Epithelial cell of proximal tubule (primary cell): Measurements from ENCODE around the gene LGALS7. TPM values are rescaled to one million over a fixed set of nuclear protein-coding genes. Genes with fewer than 3 reads are reported as not detected.
"Not testable (repeated sequence)": the region's sequence is repeated elsewhere in the genome, so short reads cannot be mapped to it uniquely, and the experiment has no call there.

Source experiments
- DNase-seq: peaks from one replicate; pipeline ENCODE4 v3.0.0-alpha.2; 2011; ENCODE audit warnings: low read depth
- H3K4me3 ChIP-seq: 2 replicates; pipeline ENCODE4 v1.5.1; 2011; ENCODE audit warnings: low read depth, mild to moderate bottlenecking, low read length
- CTCF ChIP-seq: conservative IDR thresholded peaks from 2 replicates; pipeline ENCODE4 v1.5.1; 2012; ENCODE audit warnings: low read depth, mild to moderate bottlenecking, low read length
- total RNA-seq: library from RNA; depleted of rRNA; stranded (reverse); fragments of >200 nt; gene quantifications from 2 replicates; pipeline ENCODE4 v1.2.3, GENCODE V29; 2015

The LGALS7 gene
- total RNA-seq, result not detected in 2 replicates

- no peak for DNase-seq
- H3K4me3 ChIP-seq, result no peak within 1 kb of the TSS
- no peak for TF ChIP-seq CTCF
Measured at GRCh38 chr19:38773469-38774177, at the start of gene LGALS7. TSS of gene LGALS7 (minus strand) at chr19:38773517. CDS start at chr19:38773492, 25 bp downstream.

GRCh38 chr19:38821230-38821825, 48.0 kb upstream of the LGALS7 start:
- DNase-seq, H3K4me3 ChIP-seq: not testable (repeated sequence)

GRCh38 chr19:38819231-38819920, 46.1 kb upstream of the LGALS7 start:
- no peak overlapping the region for H3K4me3 ChIP-seq
- TF ChIP-seq CTCF, result no peak
- DNase-seq, result no peak

GRCh38 chr19:38817081-38817480, 43.8 kb upstream of the LGALS7 start:
- no peak for DNase-seq
- TF ChIP-seq CTCF, result no peak
- no peak overlapping the region for H3K4me3 ChIP-seq

GRCh38 chr19:38816131-38816750, 42.9 kb upstream of the LGALS7 start:
- no peak overlapping the region for H3K4me3 ChIP-seq
- DNase-seq, result no peak
- no peak for TF ChIP-seq CTCF

GRCh38 chr19:38815059-38816001, 42.0 kb upstream of the LGALS7 start:
- DNase-seq, result no peak

GRCh38 chr19:38813932-38814331, 40.6 kb upstream of the LGALS7 start:
- not testable (repeated sequence) for H3K4me3 ChIP-seq, DNase-seq

More at GRCh38 chr19:38815059-38816001, 42.0 kb upstream of the LGALS7 start:
- TF ChIP-seq CTCF, result no peak
- H3K4me3 ChIP-seq, result no peak overlapping the region
